GM19328 (cell line): Measurements from ENCODE around the gene ELN.
"Not testable (repeated sequence)": the region's sequence is repeated elsewhere in the genome, so short reads cannot be mapped to it uniquely, and the experiment has no call there.

Experiments
- ATAC-seq: cut with Tn5 transposase; IDR thresholded peaks from one replicate; pipeline ENCODE4 v1.9.1; 2021; ENCODE audit warnings: mild to moderate bottlenecking, moderate library complexity; ENCODE audit not compliant: unreplicated experiment

ELN gene

GRCh38 chr7:74040791-74041520 is 13.0 kb downstream of the ELN start:
- no peak for ATAC-seq

DNA sequence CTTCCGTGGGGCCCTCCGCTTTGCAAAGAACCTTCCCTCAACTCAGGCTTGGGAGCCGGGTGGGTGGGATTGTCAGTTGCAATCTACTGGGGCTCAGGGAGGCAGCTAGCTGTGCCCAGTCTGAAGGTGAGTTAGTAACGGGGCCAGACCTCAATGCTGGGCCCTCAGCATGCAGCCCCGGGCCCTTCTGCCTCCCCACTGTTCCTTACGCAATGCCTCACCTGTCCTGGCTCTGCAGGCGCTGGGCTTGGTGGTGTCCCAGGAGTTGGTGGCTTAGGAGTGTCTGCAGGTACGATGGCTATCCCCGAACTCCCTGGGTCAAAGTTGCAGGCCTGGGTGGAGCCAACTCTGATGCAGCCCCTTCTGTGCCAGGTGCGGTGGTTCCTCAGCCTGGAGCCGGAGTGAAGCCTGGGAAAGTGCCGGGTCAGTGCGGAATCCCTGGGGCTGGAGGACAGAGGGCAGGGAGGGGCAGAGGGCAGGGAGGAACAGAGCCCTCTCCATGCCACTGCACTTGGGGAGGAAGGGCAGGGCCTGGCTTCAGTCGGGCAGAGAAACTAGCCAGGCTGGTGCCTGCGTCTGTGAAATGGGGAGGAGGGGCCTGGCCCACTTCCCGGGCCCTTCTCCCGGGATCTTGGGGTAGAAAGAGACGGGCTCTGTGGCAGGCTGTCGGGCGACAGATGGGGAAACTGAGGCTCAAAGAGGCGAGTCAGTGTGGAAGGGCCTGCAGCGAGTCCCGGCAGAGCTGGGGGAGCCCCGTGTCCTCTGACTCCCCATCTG is 15.0 kb downstream of the ELN start:
- ATAC-seq = no peak

GRCh38 chr7:74043523-74043951 is 15.6 kb downstream of the ELN start:
- no peak for ATAC-seq

GRCh38 chr7:74044366-74045350 is 16.7 kb downstream of the ELN start:
- no peak for ATAC-seq

DNA sequence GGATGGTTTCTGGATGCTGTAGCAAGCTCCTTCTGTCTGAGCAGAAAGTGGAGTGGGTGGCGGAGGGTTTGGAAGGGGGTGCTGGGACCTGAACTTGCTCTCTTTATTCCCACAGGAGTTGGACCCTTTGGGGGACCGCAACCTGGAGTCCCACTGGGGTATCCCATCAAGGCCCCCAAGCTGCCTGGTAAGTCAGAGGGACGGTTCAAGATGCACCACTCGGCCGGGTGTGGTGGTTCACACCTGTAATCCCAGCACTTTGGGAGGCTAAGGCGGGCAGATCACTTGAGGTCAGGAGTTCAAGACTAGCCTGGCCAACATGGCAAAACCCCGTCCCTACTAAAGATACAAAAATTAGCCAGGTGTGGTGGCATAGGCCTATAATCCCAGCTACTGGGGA is 18.6 kb downstream of the ELN start:
- ATAC-seq = not testable (repeated sequence)

- no peak for ATAC-seq
These were observed 19.9 kb downstream of the ELN start for GRCh38 chr7:74047804-74048380.

DNA sequence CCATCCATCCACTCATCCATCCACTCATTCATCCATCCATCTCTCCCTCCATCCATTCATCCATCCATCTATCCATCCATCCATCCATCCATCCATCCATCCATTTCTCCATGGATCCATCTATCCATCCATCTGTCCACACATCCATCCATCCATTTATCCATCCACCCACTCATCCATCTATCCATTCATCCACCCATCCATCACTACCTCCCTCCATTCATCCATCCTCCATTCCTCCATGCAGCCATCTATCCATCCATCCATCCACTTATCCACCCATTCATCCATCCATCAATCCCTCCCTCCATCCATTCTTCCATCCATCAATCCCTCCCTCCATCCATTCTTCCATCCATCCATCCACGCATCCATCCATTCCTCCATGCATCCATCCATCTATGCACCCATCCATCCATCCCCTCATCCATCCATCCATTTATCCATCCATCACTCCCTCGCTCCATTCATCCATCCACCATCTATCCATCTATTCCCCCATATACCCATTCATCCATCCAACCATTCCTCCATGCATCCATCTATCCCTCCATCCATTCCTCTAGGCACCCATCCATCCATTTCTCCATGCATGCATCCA is 21.1 kb downstream of the ELN start:
- no peak for ATAC-seq

GRCh38 chr7:74049997-74050798 is 22.2 kb downstream of the ELN start:
- ATAC-seq = no peak

GRCh38 chr7:74051193-74051592 is 23.2 kb downstream of the ELN start:
- no peak for ATAC-seq

- ATAC-seq = no peak
These were observed 23.8 kb downstream of the ELN start for GRCh38 chr7:74051629-74052410.

DNA sequence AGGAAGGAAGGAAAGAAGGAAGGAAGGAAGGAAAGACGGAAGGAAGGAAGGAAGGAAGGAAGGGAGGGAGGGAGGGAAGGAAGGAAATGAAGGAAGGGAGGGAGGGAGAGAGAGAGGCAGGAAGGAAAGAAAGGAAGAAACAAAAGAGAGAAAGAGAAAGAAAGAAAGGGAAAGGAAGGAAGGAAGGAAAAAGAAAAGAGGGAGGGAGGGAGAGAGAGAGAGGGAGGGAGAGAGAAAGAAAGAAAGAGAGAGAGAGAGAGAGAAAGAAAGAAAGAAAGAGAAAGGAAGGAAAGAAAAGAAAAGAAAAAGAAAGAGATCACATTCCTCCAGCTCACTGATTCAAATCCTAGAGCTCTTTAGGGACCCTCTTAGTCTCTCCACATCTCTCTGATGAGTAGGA is 24.7 kb downstream of the ELN start:
- ATAC-seq = no peak

GRCh38 chr7:74053589-74054186 is 25.7 kb downstream of the ELN start:
- ATAC-seq = no peak

- ATAC-seq = no peak
These were observed 28.3 kb downstream of the ELN start for GRCh38 chr7:74056096-74056915.

- no peak for ATAC-seq
These were observed 29.4 kb downstream of the ELN start for GRCh38 chr7:74057216-74057925.

GRCh38 chr7:74057987-74058386 is 30.0 kb downstream of the ELN start:
- ATAC-seq = no peak

- no peak for ATAC-seq
These were observed 30.5 kb downstream of the ELN start for GRCh38 chr7:74058486-74058885.

GRCh38 chr7:74059037-74059436 is 31.1 kb downstream of the ELN start:
- no peak for ATAC-seq
